Prostate gland (tissue), 2 donors: ENCODE measurements around the gene PLEKHN1.

ENCODE experiments used
- POLR2A ChIP-seq: fragments of 450-650 bp; IDR thresholded peaks from one replicate; pipeline ENCODE4 v1.6.1; 2016; ENCODE audit warnings: antibody characterized with exemption, mild to moderate bottlenecking
- POLR2AphosphoS5 ChIP-seq: sonication (generic); formaldehyde crosslinking; IDR thresholded peaks from one replicate; pipeline ENCODE4 v1.6.1; 2017; ENCODE audit warnings: antibody characterized with exemption
- TF ChIP-seq, protein P1 (sequence below), 4 experiments: fragments of 200-600 bp in 2 of 4; fragments of 450-650 bp in 2 of 4; sonication (generic) in 2 of 4; IDR thresholded peaks; 1 replicate in 3 of 4; 2 replicates in 1 of 4; pipeline ENCODE4 v1.5.1; 2016 to 2019; ENCODE audit warnings: antibody characterized with exemption in 4 of 4, mild to moderate bottlenecking in 2 of 4, moderate library complexity in 2 of 4

DNA sequence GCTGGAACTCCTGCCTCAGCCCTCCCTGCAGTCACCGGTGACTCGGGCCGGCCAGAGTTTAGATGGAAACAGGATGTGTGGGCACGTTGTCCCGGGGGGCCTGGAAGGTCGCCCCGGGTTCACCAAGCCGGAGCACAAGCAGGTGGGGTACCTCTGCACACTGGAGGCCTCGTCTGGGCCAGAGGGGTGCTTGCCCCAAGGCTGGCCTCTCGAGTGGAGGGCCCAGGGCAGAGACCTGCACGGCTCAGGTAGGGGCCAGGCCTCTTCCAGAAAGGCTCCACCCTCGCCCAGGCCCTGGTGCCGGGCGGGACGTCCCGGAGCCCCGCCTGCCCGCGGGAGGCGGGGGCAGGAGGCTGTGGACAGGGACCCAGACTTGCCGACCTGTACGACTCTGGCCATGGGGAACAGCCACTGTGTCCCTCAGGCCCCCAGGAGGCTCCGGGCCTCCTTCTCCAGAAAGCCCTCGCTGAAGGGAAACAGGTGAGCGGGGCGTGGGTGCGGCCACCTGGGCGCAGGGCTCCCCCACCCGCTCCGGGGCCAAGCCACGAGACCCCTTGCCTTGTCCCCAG is at the start of gene PLEKHN1:
- TF ChIP-seq, protein P1, sequence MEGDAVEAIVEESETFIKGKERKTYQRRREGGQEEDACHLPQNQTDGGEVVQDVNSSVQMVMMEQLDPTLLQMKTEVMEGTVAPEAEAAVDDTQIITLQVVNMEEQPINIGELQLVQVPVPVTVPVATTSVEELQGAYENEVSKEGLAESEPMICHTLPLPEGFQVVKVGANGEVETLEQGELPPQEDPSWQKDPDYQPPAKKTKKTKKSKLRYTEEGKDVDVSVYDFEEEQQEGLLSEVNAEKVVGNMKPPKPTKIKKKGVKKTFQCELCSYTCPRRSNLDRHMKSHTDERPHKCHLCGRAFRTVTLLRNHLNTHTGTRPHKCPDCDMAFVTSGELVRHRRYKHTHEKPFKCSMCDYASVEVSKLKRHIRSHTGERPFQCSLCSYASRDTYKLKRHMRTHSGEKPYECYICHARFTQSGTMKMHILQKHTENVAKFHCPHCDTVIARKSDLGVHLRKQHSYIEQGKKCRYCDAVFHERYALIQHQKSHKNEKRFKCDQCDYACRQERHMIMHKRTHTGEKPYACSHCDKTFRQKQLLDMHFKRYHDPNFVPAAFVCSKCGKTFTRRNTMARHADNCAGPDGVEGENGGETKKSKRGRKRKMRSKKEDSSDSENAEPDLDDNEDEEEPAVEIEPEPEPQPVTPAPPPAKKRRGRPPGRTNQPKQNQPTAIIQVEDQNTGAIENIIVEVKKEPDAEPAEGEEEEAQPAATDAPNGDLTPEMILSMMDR (IDR thresholded peaks at IDR 0.05), result no peak
- TF ChIP-seq POLR2A, result peak; percentile 61
- no peak for TF ChIP-seq POLR2AphosphoS5
